Measurements from ENCODE around the gene TMEM95. TPM values are rescaled to one million over a fixed set of nuclear protein-coding genes. Genes with fewer than 3 reads are reported as not detected.

Gene TMEM95
- total and polyA plus RNA-seq, 4 donors: not detected

DNA sequence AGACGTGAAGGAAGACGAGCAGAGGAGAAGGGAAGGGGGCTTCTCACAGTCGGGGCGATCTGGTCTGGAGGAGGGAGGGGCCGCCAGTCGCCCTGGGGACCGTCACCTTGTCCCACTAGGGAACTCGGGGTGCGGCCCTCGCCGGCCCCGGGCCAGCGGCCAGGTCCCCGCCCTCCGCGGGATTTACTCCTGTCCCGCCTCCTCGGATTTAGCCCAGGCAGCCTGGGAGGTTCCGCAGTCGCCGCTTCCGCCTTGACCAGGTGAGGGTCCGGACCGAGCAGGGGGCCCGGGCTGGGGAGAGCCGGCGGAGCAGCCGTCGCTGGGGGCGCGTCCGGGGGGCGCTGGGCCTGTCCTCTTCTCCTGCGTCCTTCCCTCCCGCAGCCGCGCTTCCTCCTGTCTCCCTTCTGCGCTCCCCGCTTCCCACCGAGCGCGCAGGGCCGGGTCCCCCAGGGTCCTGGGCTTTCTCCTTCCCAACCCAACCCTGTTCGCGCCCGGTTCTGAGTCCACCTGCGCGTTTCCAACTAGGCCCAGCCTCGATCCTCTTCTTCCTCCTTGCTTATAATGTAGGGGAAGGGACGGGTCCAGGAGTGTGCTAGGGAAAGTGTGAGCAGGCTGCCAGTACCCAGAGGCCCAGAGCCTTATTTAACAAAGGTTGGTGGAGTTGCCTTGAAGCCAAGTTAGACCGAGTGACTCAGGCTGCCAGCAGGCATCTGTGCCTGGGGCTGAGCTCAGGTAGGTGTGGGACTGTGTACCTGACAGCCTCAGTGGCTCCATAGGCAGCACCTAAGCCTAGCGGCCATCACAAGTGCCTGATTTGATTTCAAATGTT, 26.1 kb downstream of the TMEM95 start, which contains the start of gene TNK1:
TNK1 (plus strand) TSS at position 235 of the 829 bp plus-strand sequence. CDS start 1,838 bp downstream, outside the sequence.
- H3K9ac ChIP-seq (ENCODE audit: low read depth in 1 of 2, low read length in 2 of 2): peak within 1 kb of the TSS in 1 of 2 donors; percentile 47
- DNase-seq (ENCODE audit: low spot score): no peak
- H3K4me3 ChIP-seq (ENCODE audit: low read depth in 1 of 3, low read length in 3 of 3): peak within 1 kb of the TSS; percentile 45 to 74 (median 63)
- peaks cover 0 to 3% (median 0%) of the 10 kb centered on the region in 4 donors for H3K27me3 ChIP-seq (ENCODE audit: control insufficient read depth in 4 of 4, insufficient read depth in 4 of 4, low read length in 3 of 4)
- H3K4me1 ChIP-seq (ENCODE audit: control insufficient read depth in 4 of 4, insufficient read depth in 4 of 4, low read length in 3 of 4): peaks cover 6 to 18% (median 12%) of the 10 kb centered on the region in 4 donors
- WGBS: 4% methylated on average over 52 of the region's 52 CpGs
- H3K9me3 ChIP-seq (ENCODE audit: control insufficient read depth in 4 of 4, low read length in 3 of 4): no peaks in the 10 kb centered on the region
- peaks cover 0 to 2% (median 0%) of the 10 kb centered on the region in 4 donors for H3K36me3 ChIP-seq (ENCODE audit: control insufficient read depth in 4 of 4, insufficient read depth in 3 of 4, low read depth in 1 of 4, low read length in 3 of 4)
- TF ChIP-seq NR2F2 (IDR thresholded peaks at IDR 0.05) (no peak), RAD21 (IDR thresholded peaks at IDR 0.05) (no peak), YY1 (IDR thresholded peaks at IDR 0.05) (no peak), FOXA2 (IDR thresholded peaks at IDR 0.05) (no peak), HNF4A (conservative IDR thresholded peaks at IDR 0.05) (no peak), JUND (IDR thresholded peaks at IDR 0.05) (no peak)
- TF ChIP-seq, protein P1, sequence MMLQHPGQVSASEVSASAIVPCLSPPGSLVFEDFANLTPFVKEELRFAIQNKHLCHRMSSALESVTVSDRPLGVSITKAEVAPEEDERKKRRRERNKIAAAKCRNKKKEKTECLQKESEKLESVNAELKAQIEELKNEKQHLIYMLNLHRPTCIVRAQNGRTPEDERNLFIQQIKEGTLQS (IDR thresholded peaks at IDR 0.05): no peak
- TF ChIP-seq, protein P2, sequence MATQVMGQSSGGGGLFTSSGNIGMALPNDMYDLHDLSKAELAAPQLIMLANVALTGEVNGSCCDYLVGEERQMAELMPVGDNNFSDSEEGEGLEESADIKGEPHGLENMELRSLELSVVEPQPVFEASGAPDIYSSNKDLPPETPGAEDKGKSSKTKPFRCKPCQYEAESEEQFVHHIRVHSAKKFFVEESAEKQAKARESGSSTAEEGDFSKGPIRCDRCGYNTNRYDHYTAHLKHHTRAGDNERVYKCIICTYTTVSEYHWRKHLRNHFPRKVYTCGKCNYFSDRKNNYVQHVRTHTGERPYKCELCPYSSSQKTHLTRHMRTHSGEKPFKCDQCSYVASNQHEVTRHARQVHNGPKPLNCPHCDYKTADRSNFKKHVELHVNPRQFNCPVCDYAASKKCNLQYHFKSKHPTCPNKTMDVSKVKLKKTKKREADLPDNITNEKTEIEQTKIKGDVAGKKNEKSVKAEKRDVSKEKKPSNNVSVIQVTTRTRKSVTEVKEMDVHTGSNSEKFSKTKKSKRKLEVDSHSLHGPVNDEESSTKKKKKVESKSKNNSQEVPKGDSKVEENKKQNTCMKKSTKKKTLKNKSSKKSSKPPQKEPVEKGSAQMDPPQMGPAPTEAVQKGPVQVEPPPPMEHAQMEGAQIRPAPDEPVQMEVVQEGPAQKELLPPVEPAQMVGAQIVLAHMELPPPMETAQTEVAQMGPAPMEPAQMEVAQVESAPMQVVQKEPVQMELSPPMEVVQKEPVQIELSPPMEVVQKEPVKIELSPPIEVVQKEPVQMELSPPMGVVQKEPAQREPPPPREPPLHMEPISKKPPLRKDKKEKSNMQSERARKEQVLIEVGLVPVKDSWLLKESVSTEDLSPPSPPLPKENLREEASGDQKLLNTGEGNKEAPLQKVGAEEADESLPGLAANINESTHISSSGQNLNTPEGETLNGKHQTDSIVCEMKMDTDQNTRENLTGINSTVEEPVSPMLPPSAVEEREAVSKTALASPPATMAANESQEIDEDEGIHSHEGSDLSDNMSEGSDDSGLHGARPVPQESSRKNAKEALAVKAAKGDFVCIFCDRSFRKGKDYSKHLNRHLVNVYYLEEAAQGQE (IDR thresholded peaks at IDR 0.05): peak; percentile 53
- TF ChIP-seq, protein P3, sequence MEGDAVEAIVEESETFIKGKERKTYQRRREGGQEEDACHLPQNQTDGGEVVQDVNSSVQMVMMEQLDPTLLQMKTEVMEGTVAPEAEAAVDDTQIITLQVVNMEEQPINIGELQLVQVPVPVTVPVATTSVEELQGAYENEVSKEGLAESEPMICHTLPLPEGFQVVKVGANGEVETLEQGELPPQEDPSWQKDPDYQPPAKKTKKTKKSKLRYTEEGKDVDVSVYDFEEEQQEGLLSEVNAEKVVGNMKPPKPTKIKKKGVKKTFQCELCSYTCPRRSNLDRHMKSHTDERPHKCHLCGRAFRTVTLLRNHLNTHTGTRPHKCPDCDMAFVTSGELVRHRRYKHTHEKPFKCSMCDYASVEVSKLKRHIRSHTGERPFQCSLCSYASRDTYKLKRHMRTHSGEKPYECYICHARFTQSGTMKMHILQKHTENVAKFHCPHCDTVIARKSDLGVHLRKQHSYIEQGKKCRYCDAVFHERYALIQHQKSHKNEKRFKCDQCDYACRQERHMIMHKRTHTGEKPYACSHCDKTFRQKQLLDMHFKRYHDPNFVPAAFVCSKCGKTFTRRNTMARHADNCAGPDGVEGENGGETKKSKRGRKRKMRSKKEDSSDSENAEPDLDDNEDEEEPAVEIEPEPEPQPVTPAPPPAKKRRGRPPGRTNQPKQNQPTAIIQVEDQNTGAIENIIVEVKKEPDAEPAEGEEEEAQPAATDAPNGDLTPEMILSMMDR (IDR thresholded peaks at IDR 0.05; ENCODE audit: low read depth, low read length, missing input control): no peak
- H3K27ac ChIP-seq (ENCODE audit: low read depth in 1 of 2, low read length in 2 of 2): no peak within 1 kb of the TSS

DNA sequence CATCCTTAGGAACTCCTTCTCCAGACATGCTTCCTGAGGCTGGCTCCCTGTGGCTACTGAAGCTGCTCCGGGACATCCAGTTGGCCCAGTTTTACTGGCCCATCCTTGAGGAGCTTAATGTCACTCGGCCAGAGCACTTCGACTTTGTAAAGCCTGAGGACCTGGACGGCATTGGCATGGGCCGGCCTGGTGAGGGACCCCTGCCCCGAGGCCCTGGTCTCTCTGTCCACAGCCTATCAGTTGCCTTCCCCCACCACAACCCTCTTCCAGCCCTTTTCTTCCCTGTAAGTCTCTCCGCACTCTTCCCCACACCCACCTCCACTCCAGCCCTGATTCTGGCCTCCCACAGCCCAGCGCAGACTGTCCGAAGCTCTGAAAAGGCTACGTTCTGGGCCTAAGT, 27.9 kb downstream of the TMEM95 start:
- H3K9ac ChIP-seq (ENCODE audit: low read depth in 1 of 2, low read length in 2 of 2): no peak overlapping the region
- H3K27ac ChIP-seq (ENCODE audit: low read depth in 1 of 2, low read length in 2 of 2): no peak overlapping the region
- WGBS: 94% methylated on average over 10 of the region's 10 CpGs
- peaks cover 6 to 18% (median 12%) of the 10 kb centered on the region in 4 donors for H3K4me1 ChIP-seq (ENCODE audit: control insufficient read depth in 4 of 4, insufficient read depth in 4 of 4, low read length in 3 of 4)
- no peaks in the 10 kb centered on the region for H3K9me3 ChIP-seq (ENCODE audit: control insufficient read depth in 4 of 4, low read length in 3 of 4)
- H3K36me3 ChIP-seq (ENCODE audit: control insufficient read depth in 4 of 4, insufficient read depth in 3 of 4, low read depth in 1 of 4, low read length in 3 of 4): peaks cover 0 to 6% (median 0%) of the 10 kb centered on the region in 4 donors
- H3K4me3 ChIP-seq (ENCODE audit: low read depth in 1 of 3, low read length in 3 of 3): no peak overlapping the region
- DNase-seq (ENCODE audit: low spot score): no peak
- TF ChIP-seq JUND (IDR thresholded peaks at IDR 0.05): no peak
- no peak for TF ChIP-seq FOXA1 (IDR thresholded peaks at IDR 0.05)
- TF ChIP-seq, protein P2 (IDR thresholded peaks at IDR 0.05): no peak
- no peak for TF ChIP-seq YY1 (IDR thresholded peaks at IDR 0.05)
- TF ChIP-seq, protein P1 (IDR thresholded peaks at IDR 0.05): no peak
- TF ChIP-seq EGR1 (IDR thresholded peaks at IDR 0.05; ENCODE audit: low read depth in 2 of 2): no peak
- H3K27me3 ChIP-seq (ENCODE audit: control insufficient read depth in 4 of 4, insufficient read depth in 4 of 4, low read length in 3 of 4): peaks cover 0 to 3% (median 0%) of the 10 kb centered on the region in 4 donors
